Measurements from ENCODE around the gene KCNJ15.

Gene KCNJ15

GRCh38 chr21:38268864-38269575 is 12.2 kb downstream of the KCNJ15 start:
- DNase-seq (ENCODE audit: low spot score) = no peak

DNA sequence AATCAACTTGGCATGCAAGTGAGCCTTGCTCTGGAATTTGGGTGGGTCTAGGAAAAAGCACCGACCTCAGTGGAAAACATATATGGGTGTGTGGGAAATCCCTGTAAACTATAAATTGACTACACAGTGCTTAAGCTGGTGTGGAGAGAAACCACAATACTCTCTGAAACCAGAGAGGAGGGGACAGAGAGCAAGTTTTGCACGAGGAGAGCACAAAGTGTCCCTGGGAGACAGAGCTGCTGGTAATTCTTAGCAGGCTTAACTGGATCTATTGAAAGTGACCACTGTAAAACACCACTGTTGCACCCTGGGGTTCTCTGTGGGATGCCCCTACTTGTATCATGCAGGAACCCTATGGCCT is 12.8 kb downstream of the KCNJ15 start:
- no peak for DNase-seq (ENCODE audit: low spot score)

GRCh38 chr21:38272215-38272614 is 15.4 kb downstream of the KCNJ15 start:
- no peak for DNase-seq (ENCODE audit: low spot score)

- DNase-seq (ENCODE audit: low spot score) = no peak
Measured at GRCh38 chr21:38273745-38274542, 17.2 kb downstream of the KCNJ15 start.

GRCh38 chr21:38277501-38278131 is 20.8 kb downstream of the KCNJ15 start:
- DNase-seq (ENCODE audit: low spot score) = no peak

GRCh38 chr21:38280454-38280853 is 23.7 kb downstream of the KCNJ15 start:
- DNase-seq (ENCODE audit: low spot score) = no peak

DNA sequence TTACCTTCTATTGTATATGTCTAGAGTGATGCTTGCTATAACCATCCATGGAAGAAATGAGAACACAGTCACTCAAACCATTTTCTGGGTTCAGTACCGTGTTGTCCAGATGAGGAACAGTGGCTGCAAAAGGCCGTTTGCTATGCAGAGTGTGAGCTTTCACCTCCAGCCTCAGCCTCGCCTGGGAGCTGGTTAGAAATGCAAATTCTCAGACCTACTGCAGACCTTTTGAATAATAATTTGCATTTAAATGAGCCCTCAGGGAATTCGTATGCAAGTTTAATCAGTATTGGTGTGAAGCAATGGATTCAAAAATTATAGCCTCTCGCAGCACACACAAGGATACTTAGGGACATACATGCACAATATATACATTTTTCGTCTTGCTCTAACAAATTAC is 24.1 kb downstream of the KCNJ15 start:
- DNase-seq (ENCODE audit: low spot score) = no peak

DNA sequence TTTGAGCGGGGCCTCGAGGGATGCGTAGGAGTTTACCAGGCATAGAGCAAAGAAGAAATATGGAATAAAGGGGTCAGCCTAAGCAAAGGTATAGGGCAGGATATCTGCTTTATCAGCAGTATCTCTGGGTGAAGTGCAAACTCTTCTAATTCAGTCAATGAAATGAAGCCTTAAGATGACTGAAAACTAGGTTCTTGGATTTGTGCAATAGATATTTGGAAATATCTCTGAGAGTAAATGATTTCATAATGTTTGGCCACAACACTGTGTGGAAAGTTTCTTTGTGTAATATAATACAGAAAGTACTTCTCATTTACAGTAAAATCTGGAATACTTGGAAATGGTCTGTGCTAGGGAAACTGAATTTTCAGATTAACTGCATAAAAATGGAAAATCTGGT is 26.1 kb downstream of the KCNJ15 start:
- no peak for DNase-seq (ENCODE audit: low spot score)

GRCh38 chr21:38284216-38284615 is 27.4 kb downstream of the KCNJ15 start:
- DNase-seq (ENCODE audit: low spot score) = no peak

- no peak for DNase-seq (ENCODE audit: low spot score)
Measured at GRCh38 chr21:38286739-38287471, 30.1 kb downstream of the KCNJ15 start.

DNA sequence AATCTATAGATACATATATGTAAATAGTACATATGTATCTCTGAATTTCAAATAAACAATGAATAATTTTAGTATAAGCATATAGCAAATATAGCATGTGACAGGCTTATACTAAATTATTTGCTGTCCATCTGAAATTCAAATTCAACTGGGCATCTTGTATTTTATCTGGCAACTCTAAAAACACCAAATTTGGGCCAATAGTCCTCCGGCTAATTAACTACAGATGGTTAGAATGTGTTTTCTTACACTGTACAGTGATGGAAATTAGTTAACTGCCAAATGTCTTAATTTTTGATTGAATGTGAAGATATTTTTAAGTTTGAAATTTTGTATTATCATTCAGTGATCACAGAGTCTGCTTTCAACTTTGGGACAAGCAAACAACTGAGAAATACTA is 30.7 kb downstream of the KCNJ15 start:
- DNase-seq (ENCODE audit: low spot score) = no peak

GRCh38 chr21:38289705-38290485 is 33.1 kb downstream of the KCNJ15 start:
- DNase-seq (ENCODE audit: low spot score) = no peak

GRCh38 chr21:38290809-38291208 is 34.0 kb downstream of the KCNJ15 start:
- no peak for DNase-seq (ENCODE audit: low spot score)

GRCh38 chr21:38291874-38292273 is 35.1 kb downstream of the KCNJ15 start:
- DNase-seq (ENCODE audit: low spot score) = no peak

DNA sequence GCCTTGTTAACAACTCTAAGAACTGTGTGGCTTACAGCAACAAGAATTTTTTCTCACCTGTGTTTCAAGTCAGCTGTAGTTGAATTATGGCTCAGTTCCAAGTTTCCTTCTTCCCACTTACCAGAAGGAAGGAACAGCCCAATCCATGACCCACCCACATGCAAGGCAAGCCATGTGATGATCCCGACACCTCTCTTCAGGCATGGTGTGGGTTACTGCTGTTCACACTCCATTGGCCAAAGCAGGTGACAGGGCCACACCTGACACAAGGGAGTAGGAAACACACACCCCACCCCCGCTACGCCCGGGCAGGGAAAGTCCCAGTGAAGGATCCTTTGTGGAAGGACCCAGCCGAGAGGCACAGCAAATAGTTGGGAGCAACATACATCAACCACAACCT is 36.3 kb downstream of the KCNJ15 start:
- no peak for DNase-seq (ENCODE audit: low spot score)

- DNase-seq (ENCODE audit: low spot score) = no peak
Measured at GRCh38 chr21:38293765-38294164, 37.0 kb downstream of the KCNJ15 start.

DNA sequence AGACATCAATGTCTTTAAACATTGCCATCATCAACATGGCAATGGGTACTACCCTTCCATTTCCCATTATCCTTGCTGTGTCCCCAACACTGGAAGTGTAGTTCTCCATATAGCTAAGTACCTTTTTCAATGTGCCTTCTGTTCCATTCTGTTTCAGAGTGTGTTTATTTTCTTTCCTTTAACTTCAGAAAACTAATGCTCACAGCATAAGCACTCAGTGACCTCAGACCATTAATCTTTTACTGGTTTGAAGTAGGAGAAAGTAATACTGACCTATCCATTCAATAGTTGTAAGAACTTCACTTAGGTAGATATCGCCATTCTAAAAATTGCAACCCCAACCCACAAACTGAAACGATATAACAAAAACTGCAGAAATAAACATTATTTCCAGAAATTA is 37.8 kb downstream of the KCNJ15 start:
- no peak for DNase-seq (ENCODE audit: low spot score)

DNA sequence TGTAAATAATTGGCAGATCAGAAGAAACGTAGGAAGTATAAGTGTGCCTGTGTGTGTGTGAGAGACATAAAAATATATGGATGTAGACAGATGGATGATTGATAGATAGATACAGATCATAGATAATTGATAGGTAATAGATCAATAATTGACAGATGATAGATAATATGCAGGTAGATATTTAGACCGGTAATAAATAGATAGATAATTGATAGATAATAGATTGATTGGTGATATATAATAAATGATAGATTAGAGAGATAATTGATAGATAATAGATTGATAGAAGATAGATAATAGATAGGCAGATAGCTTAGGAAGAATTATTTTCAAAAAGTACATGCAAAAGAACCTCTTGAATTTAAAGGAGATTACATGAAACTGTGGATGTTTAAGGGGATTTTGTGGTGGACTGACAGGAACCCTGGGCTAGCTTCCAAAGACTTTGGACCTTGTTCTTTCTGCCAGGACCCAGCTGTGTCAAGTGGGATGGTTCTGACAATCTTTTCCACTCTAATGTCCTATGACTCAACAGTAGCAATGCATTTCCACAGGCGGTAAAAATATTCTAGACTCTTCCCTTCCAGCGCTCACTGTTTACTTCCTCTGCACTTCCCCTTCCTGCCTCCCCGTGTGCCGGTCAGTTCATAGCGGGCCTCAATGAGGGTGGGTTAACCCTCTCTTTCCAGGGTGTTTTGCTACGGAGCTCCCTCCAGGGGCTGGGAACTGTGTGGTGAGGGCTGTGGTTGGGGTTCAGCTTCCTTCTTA is 39.4 kb downstream of the KCNJ15 start:
- no peak for DNase-seq (ENCODE audit: low spot score)

DNA sequence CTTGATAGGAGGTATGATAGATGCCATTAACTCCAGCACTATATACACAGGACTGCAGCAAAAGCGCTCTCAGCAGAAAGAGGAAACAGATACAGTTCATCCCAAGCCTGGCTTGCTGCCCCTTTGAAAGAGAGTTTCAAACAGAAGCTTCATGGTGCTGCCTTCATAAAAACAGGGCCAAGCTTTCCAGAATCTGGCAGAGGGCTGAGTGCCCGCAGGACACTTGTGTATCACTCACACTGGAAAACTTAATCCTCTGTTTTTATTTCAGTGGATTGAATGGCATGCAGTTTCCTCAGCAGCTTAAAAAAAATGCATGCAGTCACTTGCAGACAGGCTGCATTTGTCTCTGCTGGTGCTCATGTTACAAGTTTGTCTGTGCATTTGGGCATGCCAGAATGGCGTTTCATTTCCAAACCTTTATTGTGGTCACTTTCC is 40.4 kb downstream of the KCNJ15 start:
- no peak for DNase-seq (ENCODE audit: low spot score)

- DNase-seq (ENCODE audit: low spot score) = no peak
Measured at GRCh38 chr21:38297871-38298270, 41.1 kb downstream of the KCNJ15 start.

DNA sequence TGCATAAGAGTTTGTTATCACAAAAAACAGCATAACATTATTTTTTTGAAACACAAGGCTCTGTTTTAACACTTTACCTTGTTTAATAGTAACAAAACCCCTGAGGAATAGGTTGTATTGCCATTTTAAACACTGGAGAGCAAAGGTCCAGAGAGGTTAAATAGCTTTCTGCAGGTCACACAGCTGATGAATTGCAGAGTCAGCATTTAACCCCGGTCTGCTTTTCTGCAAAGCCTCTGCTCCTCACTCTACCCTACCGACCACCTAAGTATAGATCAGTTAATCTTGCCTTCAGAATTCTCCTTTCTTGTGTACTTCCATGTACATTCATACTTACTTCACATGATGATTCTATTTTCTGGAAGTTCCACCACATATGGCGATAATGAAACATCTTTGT is 42.0 kb downstream of the KCNJ15 start:
- no peak for DNase-seq (ENCODE audit: low spot score)
